ENCODE data around the gene ING2.
A peak's percentile ranks its signal among the peaks of the same experiment; 100 is the strongest.
"Not testable (repeated sequence)": the region's sequence is repeated elsewhere in the genome, so short reads cannot be mapped to it uniquely, and the experiment has no call there.

The ING2 gene, protein sequence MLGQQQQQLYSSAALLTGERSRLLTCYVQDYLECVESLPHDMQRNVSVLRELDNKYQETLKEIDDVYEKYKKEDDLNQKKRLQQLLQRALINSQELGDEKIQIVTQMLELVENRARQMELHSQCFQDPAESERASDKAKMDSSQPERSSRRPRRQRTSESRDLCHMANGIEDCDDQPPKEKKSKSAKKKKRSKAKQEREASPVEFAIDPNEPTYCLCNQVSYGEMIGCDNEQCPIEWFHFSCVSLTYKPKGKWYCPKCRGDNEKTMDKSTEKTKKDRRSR

DNA sequence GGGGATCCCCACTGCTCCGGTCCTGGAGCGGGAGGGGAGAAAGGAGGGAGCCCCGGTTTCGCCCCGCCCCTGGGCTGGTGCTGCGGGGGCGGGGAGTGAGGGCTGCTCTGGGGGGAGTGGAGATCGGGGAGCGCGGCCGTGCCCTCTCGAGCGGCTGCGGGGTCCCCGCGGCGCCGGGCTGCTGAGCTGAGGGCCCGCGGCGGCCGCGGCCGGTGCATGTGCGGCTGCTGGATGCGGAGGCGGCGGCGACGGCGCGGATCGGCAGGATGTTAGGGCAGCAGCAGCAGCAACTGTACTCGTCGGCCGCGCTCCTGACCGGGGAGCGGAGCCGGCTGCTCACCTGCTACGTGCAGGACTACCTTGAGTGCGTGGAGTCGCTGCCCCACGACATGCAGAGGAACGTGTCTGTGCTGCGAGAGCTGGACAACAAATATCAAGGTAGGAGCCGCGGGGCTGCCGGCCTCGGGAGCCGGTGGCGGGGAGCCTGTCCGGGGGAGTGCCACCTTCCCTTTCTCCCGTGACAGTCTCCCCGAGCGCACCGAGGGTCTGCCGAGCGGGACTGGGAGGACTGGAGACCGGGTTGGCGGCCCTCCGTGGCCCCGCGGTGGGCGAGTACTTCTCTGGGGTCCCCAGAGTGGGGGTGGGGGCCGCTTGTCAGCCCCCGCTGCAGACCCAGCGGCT lies at the start of gene ING2:
Gene ING2, plus strand, starts transcription at position 129 of the 681 bp plus-strand sequence. Its CDS starts 138 bp downstream, at position 267.
- DNase-seq: no peak

DNA sequence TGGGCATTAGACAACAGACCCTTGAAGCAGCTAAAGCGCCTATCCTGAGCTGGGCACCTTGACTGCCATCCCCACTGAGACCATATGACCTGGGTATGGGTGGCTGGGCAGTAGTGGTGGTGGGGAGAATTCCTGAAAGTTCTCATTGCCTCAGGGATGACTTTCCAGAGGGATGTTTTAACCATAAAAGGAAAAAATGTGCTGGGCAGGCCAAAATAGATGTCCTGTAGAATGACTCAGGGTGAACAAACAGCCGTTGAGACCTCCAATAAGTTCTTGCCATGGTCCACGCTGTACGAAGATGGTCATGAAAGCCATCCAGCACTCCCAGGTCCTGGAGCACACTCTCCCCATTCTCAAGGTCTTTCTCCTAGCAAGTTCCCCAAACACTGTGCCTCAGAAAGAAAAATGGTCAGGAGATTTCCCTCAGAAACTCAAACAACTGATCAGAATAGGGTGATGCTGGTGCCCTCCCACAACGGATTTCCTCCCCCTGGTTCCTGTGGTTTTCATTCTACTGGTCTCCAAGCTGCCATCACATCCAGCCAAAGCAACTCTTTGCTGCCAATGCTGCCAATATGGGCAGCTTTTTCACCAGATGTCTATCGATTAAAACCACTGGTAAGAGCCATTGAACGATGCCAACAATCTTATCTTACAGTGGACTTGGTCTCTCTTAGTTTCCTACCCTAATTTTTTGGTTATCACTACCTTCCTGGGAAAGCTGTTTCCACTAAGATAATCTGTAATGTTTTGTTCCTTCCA lies 49.2 kb upstream of the ING2 start:
- DNase-seq: no peak

DNA sequence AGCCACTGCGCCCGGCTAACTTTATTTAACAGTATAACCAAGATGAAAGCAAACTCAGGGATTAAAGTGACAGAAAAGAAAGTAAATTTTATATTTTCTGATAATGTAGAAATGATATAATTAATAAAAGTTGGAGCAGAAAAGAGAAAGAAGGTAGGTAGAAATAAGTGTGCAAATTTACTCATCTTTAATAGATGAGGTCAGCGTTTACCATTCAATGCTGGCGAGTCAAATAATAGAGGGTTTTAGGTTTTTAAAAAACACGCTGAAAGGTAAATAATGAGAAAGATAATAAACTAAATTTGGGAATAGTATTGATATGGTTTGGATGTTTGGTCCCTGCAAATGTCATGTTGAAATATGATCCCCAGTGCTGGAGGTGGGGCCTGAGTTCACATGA lies 46.9 kb upstream of the ING2 start:
- DNase-seq: no peak

DNA sequence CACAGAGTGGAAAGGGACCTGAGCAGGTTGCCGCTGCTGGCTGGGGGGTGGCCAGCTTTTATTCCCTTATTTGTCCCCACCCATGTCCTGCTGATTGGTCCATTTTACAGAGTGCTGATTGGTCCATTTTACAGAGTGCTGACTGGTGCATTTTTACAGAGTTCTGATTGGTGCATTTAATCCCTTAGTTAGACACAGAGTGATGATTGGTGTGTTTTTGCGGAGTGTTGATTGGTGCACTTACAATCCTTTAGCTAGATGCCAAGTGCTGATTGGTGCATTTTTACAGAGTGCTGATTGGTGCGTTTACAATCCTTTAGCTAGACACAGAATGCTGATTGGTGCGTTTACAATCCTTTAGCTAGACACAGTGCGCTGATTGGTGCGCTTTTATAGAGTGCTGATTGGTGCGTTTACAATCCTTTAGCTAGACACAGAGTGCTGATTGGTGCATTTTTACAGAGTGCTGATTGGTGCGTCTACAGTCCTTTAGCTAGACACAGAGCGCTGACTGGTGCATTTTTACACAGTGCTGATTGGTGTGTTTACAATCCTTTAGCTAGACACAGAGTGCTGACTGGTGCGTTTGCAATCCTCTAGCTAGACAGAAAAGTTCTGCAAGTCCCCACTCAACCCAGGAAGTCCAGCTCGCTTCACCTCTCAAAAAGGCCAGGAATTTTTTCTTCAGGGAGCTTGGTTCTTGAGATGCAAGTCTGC lies 40.8 kb upstream of the ING2 start:
- not testable (repeated sequence) for DNase-seq

DNA sequence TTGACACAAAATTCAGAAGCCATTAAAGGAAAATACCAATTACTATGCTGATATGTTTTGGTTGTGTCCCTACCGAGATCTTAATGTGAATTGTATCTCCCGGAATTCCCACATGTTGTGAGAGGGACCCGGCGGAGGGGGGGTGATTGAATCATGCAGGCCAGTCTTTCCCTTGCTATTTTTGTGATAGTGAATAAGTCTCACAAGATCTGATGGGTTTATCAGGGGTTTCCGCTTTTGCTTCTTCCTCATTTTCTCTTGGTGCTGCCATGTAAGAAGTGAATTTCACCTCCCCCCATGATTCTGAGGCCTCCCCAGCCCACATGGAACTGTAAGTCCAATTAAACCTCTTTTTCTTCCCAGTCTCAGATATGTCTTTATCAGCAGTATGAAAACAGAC lies 39.0 kb upstream of the ING2 start:
- DNase-seq: not testable (repeated sequence)

DNA sequence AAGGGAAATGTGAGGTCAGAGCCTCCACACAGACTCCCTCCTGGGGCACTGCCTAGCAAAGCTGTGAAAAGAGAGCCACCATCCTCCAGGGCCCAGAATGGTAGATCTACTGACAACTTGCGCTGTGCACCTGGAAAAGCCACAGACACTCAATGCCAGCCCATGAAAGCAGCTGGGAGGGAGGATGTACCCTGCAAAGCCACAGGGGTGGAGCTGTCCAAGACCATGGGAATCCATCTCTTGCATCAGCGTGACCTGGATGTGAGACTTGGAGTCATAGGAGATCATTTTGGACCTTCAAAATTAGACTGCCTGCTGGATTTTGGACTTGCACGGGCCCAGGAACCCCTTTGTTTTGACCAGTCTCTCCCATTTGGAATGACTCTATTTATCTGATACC lies 37.6 kb upstream of the ING2 start:
- DNase-seq: no peak

DNA sequence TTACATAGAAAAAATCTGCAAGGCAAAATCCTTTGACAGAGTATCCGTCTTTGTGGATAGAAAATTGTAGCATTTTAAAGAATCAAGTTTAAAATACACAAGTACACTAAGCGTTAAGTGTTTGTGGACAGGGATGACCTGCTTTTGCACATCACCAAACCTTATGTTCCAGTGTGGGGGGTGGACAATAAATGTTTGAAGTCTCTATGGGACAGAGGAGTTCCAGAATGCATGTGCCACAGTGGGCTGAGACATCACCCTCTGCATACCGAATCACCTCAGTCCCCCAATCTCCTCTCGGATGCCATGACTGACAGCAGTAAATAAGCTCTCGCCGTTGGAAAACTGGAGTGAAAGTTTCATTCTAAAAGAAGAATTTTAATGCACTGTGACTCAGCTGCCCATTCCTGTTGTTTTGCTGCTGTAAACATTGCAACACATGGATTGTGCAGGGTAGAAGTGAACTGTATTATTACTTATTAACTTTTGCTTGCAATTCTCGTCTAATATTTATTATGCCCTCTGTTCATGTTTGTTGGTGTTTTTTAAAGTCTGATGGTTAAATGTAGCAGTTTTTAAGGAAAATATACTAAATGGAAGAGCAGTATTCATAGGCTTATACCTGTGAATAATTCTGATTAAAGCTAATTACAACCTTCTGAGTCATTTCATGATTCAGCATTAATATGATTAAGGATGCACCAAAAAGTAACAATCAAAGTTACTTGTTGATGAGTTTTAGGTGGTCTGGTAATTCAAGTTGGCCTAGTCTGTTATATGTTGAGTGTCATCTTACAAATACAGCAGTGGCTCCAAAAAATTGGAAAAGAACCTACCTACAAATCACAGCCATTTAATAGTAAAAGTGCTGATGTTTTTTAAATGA lies 36.4 kb upstream of the ING2 start:
- DNase-seq: no peak

DNA sequence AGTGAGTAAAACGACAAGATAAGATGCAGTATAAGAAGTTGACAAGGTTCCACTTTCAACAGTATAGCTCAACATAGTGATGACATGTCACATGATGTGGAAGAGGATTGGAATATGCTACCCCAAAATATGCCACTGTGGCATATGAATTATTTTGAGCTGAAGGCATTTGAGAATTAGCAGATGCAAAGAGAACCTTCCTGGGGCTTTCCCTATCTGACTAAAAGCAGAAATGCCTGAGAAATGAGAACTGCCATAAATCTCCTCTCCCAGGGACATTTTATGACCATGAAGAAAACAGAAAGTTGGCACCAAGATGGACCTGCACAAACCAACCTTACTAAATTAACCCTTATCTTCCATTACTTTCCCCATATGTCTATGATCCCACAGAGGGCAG lies 35.6 kb upstream of the ING2 start:
- no peak for DNase-seq

DNA sequence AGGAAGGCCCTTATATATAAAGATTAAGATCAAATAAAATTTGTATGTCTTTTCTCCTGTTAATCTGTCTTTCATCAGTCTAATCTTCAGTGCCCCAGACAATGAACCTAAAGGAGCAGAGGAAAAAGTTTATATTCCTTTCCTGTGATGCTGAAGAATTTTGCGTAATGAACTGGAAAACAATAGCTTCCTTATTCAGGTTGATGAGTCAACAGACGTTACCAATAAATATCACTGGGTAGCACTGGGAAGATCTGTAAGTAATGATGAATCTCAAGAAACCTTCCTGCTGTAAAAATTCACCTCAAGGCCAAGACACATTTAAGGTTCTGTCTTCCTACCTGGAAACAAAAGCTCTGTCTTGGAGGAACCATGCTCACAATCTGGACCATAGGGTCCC lies 34.9 kb upstream of the ING2 start:
- DNase-seq: no peak

DNA sequence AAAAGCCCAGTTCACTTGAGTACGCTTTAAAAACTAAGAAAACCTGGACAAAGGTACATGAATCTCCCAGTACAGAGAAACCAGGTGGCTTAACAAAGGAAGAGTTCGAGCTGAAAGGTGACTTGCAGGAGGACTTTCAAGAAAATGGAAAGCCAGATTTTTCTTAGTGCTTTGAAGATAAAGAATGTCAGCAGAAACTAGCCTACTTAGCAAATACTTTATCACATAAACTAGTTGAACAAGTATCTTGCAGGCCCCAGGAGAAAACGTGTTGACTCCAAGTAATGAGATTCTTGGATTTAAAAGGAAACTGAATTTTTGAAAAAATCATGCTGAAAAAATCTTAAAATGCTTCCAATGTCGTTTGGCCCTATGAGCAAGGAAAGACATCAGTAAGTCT lies 34.0 kb upstream of the ING2 start:
- DNase-seq: no peak

DNA sequence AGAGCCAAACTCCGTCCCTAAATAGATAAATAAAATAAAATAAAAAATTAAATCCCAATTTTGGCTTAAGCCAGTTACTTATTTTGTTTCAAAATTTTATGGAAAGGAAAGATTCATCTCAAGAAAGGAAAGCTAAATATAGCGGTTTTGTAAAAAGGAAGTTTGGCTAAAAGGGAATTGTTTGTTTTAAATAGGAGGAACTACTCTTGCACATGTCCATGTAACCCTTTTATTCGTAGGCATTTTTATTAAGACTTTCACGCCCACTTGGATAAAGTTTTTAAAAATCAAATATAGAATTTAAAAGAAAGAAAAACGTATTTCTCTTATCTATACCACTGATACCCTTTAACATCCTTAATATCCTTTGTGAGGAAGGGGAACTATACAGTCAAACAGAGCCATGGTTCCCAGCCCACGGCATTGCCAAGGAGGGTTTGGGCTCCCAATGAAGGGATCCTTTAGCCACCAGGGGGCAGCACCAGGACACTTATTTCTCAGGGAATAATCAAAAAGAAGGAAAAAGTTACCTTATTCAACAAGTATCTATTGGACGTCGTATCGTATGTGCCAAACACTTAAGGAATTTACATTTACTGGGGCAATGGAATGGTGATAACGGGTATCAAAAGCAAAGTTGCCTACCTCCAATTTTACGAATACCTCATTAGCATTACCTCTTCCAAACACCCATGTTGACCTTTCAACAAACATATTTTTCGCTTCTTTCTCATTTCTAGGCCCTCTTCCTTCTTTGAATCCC lies 32.7 kb upstream of the ING2 start:
- DNase-seq: peak; percentile 90 to 91

DNA sequence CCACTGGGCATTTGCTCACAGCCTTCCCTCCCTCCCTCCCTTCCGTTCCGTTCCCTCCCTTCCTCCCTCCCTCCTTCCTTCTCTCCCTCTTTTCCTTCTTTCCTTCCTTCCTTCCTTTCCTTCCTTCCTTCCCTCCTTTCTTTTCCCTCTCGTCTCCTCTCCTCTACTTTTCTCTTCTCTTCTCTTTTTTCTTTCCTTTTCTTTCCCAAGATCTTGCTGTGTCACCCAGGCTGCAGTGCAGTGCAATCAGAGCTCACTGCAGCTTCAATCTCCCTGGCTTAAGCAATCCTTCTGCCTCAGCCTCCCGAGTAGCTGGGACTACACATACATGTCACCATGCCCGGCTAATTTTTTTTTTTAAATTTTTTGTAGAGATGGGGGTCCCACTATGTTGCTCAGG lies 26.7 kb upstream of the ING2 start:
- no peak for DNase-seq

DNA sequence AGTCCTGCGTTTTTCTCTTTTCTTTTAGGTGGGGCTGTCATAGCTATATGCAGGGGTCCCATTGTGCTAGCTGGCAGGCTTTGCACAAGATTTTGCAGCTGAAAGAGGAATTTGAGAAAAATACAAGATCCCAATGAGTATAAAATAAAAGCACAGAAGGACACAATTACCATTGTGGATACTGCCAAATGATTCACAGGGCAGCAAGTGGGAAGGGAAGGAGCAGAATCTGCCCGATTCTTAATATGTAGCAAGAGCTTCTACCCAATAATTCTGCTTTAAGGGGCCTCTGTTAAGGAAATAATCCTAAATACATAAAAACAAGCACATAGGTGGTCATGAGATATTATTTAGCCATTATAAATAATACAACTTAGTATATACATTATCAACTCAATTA lies 25.9 kb upstream of the ING2 start:
- DNase-seq: no peak

DNA sequence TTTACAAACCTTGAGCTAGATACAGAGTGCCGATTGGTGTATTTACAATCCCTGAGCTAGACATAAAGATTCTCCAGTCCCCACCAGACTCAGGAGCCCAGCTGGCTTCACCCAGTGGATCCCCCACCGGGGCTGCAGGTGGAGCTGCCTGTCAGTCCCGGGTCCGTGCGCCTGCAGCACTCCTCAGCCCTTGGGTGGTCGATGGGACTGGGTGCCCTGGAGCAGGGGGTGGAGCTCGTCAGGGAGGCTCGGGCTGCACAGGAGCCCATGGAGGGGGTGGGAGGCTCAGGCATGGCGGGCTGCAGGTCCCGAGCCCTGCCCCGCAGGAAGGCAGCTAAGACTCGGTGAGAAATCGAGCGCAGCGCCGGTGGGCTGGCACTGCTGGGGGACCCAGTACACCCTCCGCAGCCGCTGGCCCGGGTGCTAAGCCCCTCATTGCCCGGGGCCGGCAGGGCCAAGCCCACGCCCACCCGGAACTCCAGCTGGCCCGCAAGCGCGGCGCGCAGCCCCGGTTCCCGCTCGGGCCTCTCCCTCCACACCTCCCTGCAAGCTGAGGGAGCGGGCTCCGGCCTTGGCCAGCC lies 22.3 kb upstream of the ING2 start:
- DNase-seq: not testable (repeated sequence)

DNA sequence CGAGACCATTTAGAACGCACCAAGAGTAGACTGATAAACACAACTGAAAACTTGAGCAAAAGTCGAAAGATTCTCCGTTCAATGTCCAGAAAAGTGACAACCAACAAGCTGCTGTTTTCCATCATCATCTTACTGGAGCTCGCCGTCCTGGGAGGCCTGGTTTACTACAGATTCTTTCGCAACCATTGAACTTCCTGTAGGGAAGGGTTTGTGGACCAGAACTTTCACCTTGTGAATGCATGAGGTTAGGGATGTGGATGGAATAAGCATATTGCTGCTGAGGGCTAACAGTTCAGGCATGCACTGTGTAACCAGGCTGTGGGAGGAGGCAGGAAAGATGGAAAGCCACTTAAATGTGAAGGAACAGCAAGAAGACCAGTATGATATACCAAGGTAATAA lies 20.9 kb upstream of the ING2 start:
- DNase-seq: no peak

DNA sequence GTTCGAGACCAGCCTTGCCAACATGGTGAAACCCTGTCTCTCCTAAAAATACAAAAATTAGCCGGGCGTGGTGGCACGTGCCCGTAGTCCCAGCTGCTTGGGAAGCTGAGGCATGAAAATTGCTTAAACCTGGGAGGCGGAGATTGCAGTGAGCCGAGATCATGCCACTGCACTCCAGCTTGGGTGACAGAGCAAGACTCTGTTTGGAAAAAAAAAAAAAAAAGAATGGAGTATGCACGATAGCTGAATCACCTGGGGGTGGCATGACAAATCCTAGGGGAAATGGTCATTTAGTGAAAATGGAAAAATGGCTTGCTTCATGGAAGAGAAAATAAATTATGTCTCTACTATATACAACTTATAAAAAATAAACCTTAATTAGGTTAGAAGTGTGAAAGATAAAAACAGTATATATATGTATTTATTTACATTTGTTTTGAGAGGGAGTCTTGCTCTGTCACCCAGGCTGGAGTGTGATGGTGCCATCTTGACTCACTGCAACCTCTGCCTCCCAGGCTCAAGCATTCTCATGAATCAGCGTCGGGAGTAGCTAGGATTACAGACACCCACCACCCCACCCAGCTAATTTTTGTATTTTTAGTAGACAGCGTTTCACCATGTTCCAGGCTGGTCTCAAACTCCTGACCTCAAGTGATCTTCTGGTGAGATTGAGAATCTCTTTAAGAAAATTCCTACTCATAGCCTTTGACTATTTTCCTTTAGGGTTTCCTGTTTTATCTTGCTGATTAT lies 19.3 kb upstream of the ING2 start:
- DNase-seq: no peak

DNA sequence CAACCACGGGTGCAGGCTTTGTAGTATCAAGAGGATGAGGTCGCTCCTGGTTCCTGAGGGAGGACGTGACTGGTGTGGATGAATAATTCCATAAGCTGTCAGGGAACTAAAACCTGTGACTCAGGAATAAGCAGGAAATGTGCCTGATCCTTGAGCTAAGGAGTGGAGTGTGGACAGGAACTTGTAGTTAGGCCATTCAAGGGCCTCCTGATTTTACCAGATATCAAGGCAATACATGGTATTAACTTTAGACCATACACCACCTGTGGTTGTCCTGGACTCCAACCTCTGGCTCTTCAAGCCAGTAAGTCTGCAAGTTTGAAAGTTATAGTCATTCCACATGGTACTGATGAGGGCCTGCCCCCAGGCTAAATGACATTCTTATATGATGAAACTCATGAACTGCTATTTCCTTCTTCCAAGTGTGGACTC lies 12.1 kb upstream of the ING2 start:
- no peak for DNase-seq

DNA sequence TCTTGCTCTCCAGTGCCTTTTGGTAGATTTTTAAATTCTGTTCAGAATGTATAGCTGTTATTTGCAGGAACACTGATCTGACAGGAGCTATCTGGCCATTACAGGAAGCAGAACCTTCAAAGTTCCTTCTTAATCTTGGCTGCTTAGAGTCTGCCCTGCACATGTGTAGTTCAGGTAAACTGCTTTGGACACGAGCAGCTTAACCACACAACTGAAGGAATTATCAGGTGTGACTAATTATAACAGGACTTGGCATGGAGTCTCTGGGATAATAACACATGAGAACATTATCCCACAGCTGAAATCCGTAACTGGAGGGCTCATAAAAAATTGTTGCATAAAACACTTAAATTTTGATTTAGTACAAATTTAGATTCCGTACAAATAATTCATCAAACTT lies 11.6 kb upstream of the ING2 start:
- DNase-seq: no peak

DNA sequence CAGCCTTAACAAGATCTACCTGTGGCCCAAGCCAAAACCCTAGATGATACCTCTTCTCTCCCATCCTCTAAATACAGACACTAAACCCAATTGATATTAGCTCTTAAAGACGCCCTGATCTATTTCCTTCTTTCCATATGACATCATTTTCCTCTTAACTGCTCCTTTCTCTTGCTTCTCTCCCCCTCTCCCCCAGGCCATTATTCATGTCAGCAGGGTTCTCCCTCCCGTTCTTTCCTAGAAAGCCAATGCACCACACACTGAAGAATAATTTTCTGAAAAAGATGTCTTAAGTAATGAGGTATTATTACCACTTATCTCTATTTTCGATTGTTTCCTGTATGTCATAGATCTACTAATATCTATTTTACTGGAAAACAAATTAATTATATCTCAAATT lies 9.7 kb upstream of the ING2 start:
- DNase-seq: no peak

DNA sequence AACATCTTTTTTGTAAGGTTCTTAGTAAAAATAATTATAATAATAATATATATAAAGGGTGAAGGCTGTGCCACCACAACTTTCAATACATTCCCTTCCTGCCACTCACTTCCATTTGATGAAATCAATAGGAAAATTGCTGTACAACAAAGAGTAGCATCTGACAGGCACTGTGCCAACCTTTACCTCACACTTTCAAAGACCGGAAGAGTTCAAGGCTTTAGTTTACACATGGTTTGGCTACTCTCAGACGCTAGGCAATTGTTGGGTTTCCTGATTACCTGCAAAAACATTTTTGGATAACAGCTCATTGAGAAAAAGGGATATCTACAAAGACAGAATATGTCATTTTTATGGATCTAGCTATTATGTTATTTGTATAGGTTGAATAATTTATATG lies 5.5 kb upstream of the ING2 start:
- no peak for DNase-seq

Measured in activated CD4-positive, alpha-beta T cell treated with anti-CD3 and anti-CD28 coated beads, Interleukin-2, amount 50 U/mL, for 48 hours (primary cell).